Measurements from ENCODE around the gene ZNF497.
"Not testable (repeated sequence)": the region's sequence is repeated elsewhere in the genome, so short reads cannot be mapped to it uniquely, and the experiment has no call there.

Gene ZNF497

GRCh38 chr19:58362272-58362994 is at the start of gene ZNF497:
Gene ZNF497 (minus strand): TSS chr19:58362751. CDS start chr19:58357635, 5,116 bp downstream.
- peak within 1 kb of the TSS; percentile 63 for H3K4me3 ChIP-seq (ENCODE audit: low read length)
- TF ChIP-seq ZNF274 (IDR thresholded peaks at IDR 0.05; ENCODE audit: low read depth, low read length): no peak

DNA sequence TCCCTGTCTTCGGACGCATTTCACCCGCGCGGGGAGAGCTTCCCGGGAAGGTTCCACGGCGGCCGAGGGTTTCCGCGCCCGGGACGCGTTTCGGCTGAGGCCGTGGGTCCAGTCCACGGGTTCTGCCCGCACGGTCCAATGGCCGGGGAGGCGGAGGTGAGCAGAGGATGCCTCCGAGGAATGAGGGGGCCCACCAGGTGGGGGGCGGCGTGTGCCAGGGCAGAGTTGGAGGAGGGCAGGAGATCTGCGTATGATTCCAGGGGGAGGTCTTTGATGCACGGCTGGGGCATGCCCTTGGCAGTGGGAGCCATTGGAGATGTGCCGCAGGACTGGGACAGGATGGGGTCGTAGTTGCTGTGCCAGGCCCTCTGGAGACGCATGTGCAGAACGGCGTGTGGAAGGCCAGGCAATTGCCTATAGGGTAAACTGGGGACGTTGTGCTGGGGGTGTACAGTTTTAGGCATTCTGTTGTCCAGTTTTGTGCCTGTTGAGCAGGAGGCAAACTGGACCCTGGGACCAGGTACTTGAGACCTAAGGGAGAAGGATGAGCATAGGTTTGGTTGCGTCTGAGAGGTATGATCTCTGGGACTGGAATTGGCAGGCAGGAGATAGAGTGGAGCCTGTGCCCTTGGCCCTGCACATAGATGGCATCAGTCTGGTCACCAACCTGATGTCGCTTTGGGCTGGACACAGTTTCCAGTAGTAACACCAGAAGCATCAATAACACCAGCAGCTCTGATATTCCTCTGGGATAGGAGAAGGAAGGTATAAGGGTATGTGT is 46.6 kb upstream of the ZNF497 start:
- TF ChIP-seq ZNF274 (IDR thresholded peaks at IDR 0.05; ENCODE audit: low read depth, low read length): no peak
- peak overlapping the region; percentile 80 for H3K4me3 ChIP-seq (ENCODE audit: low read length)

DNA sequence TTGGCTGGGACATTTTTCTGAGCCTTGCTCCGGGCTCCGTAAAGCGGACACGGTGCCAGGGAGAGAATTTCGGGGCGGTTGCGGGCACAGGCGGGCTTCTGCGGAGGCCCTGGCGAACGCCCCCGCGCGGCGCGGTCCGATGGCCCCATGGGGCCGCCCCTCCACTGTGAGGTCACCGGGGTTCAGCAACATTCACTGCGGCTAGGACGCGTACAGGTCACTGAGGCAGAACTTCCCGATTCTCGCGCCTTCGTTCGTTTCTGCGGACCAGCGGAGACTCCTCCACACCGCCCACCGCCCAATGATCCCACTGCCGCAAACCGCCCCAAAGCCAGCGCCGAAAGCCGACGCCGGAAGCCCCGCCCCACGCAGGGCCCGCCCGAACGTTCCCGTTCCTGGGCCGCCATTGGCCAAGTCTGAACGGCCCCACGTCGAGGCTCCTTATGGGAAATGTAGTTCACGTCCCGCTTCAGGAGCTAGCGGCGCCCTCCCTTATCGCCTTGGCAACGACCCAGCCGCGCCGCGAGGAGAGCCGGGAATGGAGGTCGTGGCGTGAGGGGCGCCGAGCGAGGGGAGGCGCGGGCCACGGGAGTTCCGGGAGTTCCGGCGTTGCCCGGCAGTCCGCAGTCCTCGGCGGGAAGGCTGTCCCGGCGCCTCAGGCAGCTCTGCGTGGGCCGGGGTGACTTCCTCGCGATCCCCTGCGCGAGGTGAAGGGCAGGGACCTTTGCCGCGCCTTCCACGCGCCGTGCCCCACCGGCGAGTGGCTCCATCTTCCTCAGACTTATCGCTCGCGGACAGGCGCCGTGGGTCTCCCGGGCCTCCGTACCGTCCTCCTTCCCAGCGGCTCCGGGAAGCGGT is 45.8 kb upstream of the ZNF497 start, which contains the start of gene ZNF584:
ZNF584 (plus strand) TSS at position 498 of the 858 bp plus-strand sequence. CDS start 499 bp downstream, outside the sequence.
- no peak for TF ChIP-seq ZNF274 (IDR thresholded peaks at IDR 0.05; ENCODE audit: low read depth, low read length)
- H3K4me3 ChIP-seq (ENCODE audit: low read length): peak within 1 kb of the TSS; percentile 80

DNA sequence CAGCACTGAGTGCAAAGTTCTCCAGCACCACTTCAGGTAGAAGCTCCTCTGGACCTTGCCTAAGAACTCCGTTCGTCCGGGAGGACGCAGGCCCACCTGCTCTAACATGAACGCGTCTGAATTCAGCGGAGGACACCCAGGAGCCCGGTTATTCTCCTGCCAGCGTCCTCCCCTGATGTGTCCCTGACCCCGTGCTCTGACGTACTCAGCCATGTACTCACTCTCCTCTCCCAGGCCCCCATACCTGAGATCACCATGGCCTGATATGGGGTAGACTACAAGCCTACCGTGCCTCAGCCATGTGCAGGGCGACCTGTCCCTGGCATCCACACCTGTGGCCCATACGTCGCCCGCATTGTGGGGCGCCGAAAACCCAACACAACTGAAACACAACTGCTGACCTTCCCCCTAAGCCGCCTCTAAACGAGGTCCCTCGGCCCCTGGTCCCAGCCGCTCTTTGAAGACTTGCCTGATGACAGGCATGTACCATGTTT is 45.2 kb upstream of the ZNF497 start:
- TF ChIP-seq ZNF274 (IDR thresholded peaks at IDR 0.05; ENCODE audit: low read depth, low read length): no peak
- H3K4me3 ChIP-seq (ENCODE audit: low read length): peak overlapping the region; percentile 80

DNA sequence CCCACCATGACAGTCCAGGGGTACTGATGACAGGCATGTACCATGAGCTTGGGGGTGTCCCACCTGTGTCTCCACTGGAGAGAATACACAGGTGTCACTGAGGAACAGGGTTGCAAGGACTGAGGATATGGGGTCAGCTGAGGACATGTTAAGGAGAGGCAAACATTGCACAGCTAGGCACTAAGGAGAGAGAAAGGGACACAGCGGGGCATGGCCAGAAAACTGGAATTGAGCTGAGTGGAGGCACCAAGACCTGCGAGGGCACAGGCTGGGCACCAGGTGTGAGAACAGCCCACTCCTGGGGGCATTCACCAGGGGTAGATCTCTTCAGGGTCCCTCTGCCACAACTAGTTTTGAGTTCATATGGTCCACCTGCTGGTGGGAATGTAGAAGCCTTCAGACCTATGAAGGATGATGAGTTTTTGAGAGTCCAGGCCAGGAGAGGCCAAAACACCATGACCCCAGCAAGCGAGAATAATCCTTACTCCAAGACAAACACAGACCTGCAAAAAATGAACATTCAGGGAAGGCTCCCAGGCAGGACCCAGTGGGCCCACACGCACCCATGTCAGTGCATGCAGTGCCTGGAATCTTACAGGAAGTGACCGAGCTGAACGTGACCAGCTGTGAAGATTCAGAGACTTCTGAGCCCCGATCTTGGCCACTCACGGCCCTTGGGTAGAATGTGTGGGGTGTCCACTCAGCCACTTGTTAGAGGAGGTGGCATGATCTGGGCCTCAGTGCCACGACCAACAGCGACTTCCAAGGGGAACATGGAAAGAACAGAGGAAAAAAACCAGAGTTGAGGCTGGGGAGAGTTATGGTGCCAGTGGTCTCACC is 44.5 kb upstream of the ZNF497 start:
- H3K4me3 ChIP-seq (ENCODE audit: low read length): peak overlapping the region; percentile 80; the same call in 1 of the 2 replicates
- no peak for TF ChIP-seq ZNF274 (IDR thresholded peaks at IDR 0.05; ENCODE audit: low read depth, low read length)

GRCh38 chr19:58403920-58404478 is 41.4 kb upstream of the ZNF497 start:
- not testable (repeated sequence) for H3K4me3 ChIP-seq (ENCODE audit: low read length)

DNA sequence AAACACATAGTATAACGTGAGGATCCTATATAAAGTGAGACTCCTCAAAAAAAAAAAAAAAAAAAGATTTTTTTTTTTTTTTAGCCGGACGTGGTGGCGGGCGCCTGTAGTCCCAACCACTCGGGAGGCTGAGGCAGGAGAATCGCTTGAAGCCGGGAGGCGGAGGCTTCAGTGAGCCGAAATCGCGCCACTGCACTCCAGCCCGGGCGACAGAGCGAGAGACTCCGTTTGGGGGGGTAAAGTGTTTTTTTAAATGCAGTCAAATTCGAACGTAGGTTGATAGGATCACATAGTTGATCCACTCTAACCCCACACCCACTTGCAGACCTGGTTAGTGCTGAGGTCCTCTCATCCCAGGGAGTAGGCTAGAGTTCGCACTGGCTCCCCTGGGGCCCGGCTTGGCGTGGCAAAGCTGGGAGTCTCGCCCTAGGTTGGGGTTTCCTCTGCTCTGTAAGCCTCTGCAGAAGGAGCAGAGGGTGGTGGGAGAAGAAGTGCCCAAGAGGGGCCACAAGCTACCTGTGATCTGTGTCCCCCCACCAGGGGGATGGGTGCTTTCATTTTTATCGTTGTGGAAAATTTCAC is 39.4 kb upstream of the ZNF497 start:
- H3K4me3 ChIP-seq (ENCODE audit: low read length): peak overlapping the region; percentile 65
- no peak for TF ChIP-seq ZNF274 (IDR thresholded peaks at IDR 0.05; ENCODE audit: low read depth, low read length)

DNA sequence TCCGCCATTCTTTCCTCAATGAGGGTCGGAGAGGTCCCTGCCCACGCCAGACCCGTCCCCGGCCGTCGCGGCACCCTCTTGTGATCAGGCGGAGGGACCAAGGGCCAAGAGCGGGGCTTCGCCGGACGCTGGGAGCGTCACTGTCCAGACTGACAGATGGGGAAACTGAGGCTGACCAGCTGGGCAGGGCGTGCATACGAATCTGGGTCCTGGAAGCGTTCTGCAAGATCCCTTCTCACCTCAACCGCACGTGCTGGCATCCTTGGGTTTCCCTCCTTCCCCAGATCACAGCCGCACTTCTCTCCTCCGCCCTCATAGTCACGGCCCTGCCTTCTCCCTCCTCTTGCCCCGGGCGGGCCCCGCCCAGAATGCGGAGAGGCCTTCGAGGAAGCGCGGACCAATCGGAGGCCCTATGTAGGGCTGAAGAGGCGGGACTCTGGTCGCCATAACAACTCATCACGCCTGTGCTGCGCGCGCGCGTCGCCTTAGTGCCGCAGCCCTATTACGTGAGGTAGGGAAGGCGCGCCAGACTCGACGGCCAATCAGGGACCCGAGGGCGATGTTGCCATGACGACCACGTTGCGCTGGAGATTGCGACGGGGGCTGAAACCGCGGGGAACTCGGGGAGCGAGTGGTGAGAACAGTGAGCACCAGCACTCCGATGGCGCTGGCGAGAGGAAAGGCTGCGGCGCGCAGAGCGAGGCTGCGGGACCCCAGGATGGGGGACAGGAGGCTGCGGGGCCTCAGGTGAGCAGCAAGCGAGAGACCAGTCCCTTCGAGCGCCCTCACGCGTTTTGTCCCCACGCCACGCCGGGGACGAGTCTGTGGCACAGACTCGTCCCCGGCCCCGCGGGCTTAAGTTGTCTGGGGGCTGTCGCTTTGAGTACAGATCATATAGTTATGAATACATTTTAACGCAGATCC is 38.6 kb upstream of the ZNF497 start:
- peak overlapping the region; percentile 65 for H3K4me3 ChIP-seq (ENCODE audit: low read length)
- TF ChIP-seq ZNF274 (IDR thresholded peaks at IDR 0.05; ENCODE audit: low read depth, low read length): no peak

DNA sequence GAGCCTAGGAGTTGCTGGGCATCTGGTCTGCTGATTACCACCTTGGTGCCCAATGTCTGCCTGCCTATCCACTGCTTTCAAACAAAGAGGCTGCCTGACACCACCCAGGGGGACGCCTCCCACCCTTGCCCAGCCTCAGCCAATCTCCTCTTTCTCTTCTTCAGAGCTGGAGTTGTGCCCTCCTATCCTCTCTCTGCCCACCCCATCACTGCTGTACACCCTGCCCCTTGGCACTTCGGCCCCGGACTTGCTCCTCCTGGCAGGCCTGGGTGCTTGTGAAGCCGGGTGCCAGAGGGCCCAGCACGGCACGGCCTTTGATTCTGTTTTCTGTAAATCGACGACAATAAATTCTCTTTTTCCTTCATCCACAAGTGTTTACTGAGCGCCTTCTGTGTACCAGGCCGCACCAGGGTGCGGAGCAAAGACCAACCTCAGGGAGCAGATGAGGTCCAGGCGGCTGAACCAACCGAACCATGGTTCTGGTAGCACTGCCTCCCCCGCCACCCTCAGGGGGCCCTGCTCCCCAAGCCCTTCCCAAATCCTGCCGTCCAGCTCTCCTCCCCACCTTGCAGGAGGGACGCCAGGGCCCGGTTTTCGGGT is 37.9 kb upstream of the ZNF497 start:
- H3K4me3 ChIP-seq (ENCODE audit: low read length): peak overlapping the region; percentile 48; the same call in 1 of the 2 replicates

GRCh38 chr19:58399903-58400302 is 37.4 kb upstream of the ZNF497 start:
- no peak overlapping the region for H3K4me3 ChIP-seq (ENCODE audit: low read length)
- no peak for TF ChIP-seq ZNF274 (IDR thresholded peaks at IDR 0.05; ENCODE audit: low read depth, low read length)

More for the DNA sequence above, 37.9 kb upstream of the ZNF497 start:
- TF ChIP-seq ZNF274 (IDR thresholded peaks at IDR 0.05; ENCODE audit: low read depth, low read length): no peak

- TF ChIP-seq ZNF274 (IDR thresholded peaks at IDR 0.05; ENCODE audit: low read depth, low read length): no peak
- no peak overlapping the region for H3K4me3 ChIP-seq (ENCODE audit: low read length)
Measured at GRCh38 chr19:58398545-58398944, 36.0 kb upstream of the ZNF497 start.
